Fibroblast of the aortic adventitia (primary cell): ENCODE data around the gene ACCSL. TPM values are rescaled to one million over a fixed set of nuclear protein-coding genes. Genes with fewer than 3 reads are reported as not detected.

Source experiments
- DNase-seq: peaks from one replicate; pipeline ENCODE4 v3.0.0-alpha.2; 2010; ENCODE audit warnings: low read depth
- H3K4me3 ChIP-seq: 2 replicates; pipeline ENCODE4 v1.5.1; 2011; ENCODE audit warnings: low read depth, mild to moderate bottlenecking, control low read depth, low read length, moderate library complexity
- total RNA-seq: library from RNA; depleted of rRNA; stranded (reverse); fragments of >200 nt; gene quantifications from 2 replicates; pipeline ENCODE4 v1.2.3, GENCODE V29; 2012; ENCODE audit warnings: low replicate concordance
- TF ChIP-seq, protein P1 (sequence below): IDR thresholded peaks from 2 replicates; pipeline ENCODE4 v1.5.1; 2011; ENCODE audit warnings: mild to moderate bottlenecking, low read length, control low read depth, inconsistent platforms; ENCODE audit not compliant: insufficient read depth

ACCSL gene
- total RNA-seq, 1 donor, result not detected

DNA sequence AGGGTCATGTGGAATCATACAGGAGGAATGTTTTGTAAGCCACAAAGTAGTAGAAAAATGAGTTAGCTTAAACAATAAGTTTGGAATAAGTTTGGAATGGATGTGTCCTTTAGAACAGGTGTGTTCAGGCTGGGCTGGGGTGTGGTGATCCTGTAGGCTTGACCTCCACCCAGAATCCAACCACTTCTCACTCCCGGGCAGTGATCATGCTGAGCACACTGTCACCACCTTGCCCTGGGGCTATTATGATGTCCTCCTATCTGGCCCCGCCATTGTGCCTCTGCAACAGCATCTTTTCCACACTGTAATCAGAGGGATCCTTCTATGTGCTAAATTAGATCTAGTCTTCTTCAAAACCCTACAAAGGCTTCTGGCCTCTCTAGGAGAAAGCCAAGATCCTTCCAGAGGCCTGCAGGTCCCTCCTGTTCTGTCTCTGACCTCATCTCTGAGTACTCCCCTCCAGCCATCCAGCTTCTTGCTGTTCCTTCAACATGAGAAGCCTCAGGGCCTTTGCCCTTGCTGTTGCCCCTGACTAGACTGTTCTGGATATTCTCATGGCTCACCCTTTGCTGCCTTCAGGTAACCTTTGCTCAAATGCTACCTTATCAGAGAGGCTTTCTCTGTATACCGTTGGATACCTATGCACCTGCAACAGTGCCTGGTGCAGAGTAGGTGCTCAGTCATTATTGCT, 18.8 kb upstream of the ACCSL start:
- TF ChIP-seq, protein P1, sequence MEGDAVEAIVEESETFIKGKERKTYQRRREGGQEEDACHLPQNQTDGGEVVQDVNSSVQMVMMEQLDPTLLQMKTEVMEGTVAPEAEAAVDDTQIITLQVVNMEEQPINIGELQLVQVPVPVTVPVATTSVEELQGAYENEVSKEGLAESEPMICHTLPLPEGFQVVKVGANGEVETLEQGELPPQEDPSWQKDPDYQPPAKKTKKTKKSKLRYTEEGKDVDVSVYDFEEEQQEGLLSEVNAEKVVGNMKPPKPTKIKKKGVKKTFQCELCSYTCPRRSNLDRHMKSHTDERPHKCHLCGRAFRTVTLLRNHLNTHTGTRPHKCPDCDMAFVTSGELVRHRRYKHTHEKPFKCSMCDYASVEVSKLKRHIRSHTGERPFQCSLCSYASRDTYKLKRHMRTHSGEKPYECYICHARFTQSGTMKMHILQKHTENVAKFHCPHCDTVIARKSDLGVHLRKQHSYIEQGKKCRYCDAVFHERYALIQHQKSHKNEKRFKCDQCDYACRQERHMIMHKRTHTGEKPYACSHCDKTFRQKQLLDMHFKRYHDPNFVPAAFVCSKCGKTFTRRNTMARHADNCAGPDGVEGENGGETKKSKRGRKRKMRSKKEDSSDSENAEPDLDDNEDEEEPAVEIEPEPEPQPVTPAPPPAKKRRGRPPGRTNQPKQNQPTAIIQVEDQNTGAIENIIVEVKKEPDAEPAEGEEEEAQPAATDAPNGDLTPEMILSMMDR, result no peak
- DNase-seq, result no peak
- no peak overlapping the region for H3K4me3 ChIP-seq

DNA sequence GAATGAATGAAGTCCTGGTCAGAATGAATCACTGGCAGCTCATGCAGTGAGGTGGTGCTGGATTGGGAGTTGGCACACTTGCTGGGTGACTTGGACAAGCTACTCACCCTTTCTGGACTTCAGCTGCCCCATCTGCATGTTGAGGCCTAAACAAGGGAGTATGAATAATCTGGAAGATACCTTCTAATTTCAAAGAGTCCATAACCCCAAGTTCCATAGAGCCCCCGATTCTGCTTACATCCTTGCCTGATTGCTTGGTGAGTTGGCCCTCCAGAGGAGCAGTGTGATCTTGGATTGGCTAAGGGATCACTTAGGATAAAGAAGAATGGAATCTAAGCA, 18.3 kb upstream of the ACCSL start:
- H3K4me3 ChIP-seq, result no peak overlapping the region
- DNase-seq, result no peak
- TF ChIP-seq, protein P1, result no peak

DNA sequence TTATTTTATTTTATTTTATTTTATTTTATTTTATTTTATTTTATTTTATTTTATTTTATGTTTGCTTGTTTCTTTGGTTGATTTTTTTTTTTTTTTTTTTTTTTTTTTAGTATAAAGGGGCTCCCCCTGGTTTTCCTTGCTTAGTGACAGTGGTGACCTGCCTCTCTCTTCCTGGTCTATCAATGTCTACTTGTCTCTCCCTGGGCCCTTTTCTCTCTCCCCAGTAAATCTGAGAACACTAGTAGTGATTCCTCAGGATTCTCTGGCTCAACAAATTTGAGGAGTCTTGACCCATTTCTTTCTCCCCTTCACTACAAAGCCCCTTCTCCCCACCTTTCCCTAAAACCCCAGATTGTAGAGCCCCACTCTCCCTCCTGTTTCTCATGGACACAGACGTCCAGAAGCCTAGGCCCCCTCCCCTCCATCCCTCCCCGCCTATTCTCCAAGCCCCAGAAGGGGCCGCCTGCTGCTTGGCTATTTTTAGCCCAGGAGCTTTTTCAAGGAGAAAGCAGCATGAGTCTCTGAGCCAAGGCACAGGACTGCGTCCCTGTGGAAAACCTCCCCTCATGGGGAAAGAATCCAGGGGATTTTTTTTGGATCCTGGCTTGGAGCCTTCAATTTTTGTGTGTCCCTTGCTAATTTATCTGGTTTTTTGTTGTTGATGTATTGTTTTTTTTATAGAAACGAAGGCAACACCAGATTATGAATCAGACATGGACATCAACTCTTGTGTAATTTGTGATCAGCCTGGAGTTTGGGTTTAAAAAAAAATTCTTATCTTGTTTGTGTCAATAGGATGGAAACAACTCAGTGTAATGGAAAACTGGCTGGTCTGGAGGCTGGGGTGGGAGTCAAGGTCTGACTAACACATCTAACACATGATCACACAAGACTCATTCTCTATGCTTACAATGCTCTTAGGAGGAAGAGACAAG, 17.5 kb upstream of the ACCSL start:
- peak; percentile 94 for DNase-seq
- TF ChIP-seq, protein P1, result no peak
- H3K4me3 ChIP-seq, result no peak overlapping the region

DNA sequence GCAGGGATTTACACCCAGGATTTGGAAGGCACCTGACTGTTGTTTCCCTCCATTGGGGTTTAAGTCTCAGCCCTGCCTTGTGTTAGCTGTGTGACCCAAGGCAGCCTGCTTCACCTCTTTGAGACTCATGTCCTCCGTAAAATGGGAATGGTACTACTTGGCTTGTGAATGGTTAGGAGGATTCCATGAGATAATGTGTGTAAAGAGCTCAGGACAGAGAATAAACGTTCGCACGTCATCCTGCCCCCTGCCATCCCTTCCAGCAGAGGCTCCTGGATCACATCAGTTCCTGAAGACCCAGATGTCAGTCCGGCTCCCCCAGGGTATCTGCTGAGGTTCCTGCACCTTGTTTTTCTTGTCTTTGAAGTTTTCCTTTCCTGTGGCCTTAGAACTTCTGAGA, 16.8 kb upstream of the ACCSL start:
- no peak overlapping the region for H3K4me3 ChIP-seq
- TF ChIP-seq, protein P1, result no peak
- DNase-seq, result no peak

DNA sequence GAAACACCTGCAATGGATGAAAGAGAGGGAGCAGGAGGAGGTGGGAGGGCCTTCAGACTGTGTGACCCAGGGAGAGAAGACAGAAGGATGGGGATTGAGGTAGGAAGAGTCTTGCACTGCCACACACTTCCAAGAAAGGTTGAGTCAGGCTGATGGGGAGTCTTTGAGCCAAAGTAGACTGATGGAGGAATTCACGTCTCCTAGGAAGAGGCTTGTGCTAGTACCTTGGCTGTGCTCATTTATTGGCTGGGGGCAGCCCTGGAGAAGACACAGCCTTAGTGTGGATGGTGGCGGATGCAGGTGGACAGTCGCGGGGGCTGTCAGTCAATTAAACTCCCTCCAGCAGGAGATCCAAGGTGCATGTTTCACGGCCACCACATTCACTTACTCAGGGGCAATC, 16.2 kb upstream of the ACCSL start:
- no peak overlapping the region for H3K4me3 ChIP-seq
- TF ChIP-seq, protein P1, result no peak
- DNase-seq, result no peak

DNA sequence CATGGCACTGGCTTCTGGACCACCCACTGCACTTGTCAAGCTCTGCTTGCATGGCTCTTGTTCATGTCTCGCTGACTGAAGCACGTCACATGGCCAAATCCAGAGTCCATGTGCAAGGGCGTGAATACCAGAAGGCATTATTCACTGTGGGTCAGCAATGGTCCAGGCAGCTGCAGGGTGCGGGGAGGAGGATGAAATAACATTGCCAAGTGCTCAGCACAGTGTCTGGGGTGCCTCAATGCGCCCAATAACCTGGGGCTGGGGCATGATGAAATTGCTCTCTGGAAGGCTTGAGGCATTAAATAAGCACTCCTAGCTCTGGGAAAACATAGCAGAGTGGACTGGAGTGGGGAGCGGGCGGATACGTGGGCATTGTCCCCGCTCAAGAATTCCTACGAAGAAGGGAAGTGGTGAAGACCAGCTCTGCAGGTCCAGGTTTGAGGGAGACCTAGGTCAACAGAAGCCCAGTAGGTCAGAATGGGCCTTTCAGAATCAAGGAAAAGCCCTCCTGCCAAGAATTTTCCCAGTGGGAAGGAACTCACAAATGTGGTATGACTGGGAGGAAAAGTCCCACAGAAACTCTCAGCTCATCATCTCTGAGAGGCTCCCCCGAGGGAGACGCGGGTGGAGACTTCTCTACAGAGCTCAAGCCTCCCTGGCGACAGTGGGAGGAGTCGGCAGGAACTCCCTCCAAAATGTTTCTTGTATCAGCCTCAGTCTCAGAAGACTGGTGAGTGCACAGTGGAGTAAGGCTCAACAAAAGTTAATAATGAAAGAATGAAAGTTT, 15.3 kb upstream of the ACCSL start:
- peak; percentile 80 for DNase-seq
- TF ChIP-seq, protein P1, result no peak
- no peak overlapping the region for H3K4me3 ChIP-seq
